HG03039 (cell line): ENCODE measurements around the gene ICE2.
"Not testable (repeated sequence)": the region's sequence is repeated elsewhere in the genome, so short reads cannot be mapped to it uniquely, and the experiment has no call there.

Experiments used
- ATAC-seq: cut with Tn5 transposase; IDR thresholded peaks from one replicate; pipeline ENCODE4 v1.9.1; 2021; ENCODE audit warnings: mild to moderate bottlenecking, moderate library complexity; ENCODE audit not compliant: unreplicated experiment

Gene ICE2

GRCh38 chr15:60411774-60412425, 67.0 kb downstream of the ICE2 start:
- ATAC-seq, result no peak

DNA sequence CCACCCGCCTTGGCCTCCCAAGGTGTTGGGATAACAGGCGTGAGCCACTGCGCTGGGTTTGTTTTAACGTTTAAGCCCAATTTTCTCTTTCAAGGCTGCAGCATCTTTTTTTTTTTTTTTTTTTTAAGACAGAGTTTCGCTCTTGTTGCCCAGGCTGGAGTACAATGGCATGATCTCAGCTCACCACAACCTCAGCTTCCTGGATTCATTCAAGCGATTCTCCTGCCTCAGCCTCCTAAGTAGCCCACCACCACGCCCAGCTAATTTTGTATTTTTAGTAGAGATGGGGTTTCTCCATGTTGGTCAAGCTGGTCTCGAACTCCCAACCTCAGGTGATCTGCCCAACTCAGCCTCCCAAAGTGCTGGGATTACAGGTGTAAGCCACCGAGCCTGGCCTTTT, 68.6 kb downstream of the ICE2 start:
- not testable (repeated sequence) for ATAC-seq

DNA sequence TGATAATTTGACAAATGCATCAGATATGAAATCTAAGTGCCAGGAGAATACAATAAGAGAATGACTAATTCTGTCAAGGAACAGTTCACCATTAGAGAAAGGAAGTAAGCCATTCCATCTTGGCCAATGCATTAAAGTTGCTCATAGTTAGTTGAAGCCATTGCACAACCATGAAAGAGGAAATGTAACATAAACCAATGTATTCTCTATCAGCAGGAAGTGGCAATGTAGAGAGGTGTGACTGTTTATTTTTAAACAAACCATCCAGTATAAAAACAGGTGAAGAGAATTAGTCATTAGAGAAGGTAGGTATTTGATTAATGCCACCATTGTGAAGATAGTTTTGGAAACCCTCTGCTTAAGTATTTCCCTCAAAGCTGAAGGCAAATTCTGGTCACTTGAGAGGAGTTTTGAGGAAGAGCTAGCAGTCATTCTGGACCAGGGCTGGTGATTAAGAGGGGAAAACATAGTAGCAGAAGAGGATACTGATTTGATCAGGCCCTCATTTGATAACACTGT, 70.4 kb downstream of the ICE2 start:
- ATAC-seq, result no peak

DNA sequence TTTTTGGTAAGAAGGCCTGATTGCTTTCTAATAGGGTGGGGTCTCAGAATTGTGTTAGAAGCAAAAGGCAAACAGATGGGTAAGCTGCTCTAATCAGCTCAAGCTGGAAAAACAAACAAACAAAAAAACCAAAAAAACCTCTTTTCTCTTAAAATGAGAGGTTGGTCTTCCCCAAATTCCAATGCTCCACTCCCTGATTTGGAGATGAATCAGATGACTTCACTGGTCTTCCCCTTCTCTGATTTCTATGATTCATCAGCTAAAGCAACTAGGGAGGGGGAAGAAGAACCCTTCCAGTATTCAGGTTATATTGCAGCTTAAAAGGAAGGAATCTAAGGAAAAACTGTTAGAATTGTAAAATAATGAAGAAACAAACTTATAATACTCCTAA, 71.5 kb downstream of the ICE2 start:
- no peak for ATAC-seq

DNA sequence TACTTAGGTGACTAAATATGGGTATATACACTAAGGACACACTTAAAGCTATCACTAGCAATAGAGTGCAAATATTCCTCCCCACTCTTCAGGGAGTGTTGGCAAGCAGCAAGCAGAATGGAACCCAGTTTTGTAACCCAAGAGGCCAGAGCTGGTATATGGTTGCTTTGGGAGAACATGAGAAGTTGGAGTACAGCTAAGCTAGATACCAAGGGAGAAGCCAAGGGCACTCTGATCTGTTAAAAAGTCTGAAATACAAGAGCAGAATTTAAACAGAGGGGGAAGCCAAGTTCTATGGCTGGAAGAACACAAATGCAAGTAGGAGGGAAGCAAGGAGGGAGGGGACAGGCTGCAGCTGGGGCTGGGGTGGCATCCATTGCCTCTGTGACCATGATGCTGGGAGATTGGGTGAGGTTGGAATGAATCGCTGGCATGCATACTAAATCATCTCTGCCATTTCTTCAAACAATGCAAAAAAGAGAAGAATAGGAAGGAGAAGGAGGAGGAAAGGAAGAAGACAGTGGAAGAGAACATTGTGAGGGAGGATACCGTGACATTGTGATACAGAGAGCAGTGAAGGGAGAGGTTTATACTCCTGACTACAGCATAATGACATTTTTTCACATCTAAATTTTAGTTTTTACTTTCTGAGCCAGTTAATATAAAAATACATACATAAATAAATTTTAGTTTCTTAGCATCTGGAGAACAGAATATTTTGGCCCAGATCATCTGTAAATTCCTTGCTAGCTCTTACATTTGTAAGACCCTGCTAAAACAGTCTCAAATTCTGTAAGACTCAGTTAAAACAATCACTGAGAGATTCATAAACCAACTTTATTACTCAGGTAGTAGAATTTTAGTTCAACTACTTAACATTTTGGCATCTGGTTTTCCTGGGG, 72.2 kb downstream of the ICE2 start:
- no peak for ATAC-seq

DNA sequence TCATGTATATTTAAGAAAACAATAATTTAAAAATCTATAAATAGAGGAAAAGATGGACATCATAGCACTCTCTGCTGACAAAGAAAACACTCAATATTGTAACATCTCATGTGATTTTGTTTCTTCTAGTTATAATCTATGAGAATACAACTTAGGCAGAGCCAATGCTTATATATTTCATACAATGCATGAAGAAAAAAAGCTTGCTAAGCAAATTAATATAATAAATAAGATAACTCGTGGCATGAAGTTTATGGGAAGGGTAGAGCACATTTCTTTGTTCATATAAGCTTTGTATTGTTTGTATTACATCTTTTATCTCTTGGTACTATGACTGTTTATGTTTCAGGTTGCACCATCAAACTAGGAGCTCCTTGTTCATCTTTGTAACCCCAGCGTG, 73.5 kb downstream of the ICE2 start:
- no peak for ATAC-seq

- not testable (repeated sequence) for ATAC-seq
Measured at GRCh38 chr15:60404351-60404750, 74.6 kb downstream of the ICE2 start.

- ATAC-seq, result no peak
Measured at GRCh38 chr15:60400944-60401343, 78.0 kb downstream of the ICE2 start.

- ATAC-seq, result no peak
Measured at GRCh38 chr15:60399931-60400330, 79.0 kb downstream of the ICE2 start.

GRCh38 chr15:60399246-60399915, 79.6 kb downstream of the ICE2 start:
- ATAC-seq, result no peak

DNA sequence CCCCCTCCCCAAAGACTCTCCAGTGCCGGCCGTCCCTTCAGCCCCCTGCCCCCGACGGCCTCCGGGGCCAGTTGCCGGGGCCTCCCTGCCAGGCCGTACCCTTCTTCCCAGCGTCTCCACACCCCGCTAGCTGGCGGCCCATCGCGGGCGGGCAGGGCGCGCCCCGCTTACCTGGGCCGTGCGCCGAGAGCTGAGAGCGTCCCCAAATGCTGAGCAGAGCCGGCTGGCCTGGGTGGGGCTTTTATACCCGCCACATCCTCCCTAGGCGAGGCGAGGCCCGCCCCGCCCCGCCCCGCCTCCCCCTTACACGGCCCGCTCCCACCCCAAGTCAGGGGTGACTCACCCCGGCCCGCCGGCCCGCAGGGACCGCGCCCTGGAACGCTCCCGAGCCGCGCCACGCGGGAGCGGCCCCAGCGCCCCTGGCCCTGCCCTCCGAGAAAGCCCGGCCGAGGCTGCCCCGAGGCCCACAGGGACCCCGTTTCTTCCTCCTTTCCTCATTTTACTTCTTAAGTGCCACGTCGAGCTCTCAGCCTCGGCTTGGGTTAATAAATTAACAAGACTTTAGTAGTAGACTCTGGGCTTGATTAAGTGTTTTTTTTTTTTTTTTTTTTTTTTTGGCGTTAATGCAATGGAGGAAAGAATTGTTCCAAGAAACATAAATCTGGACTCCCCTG, 81.0 kb downstream of the ICE2 start, which contains the start of gene ANXA2:
Gene ANXA2 (minus strand): TSS at position 215 of the 674 bp plus-strand sequence. CDS start 11,911 bp downstream, outside the sequence.
- ATAC-seq, result peak; percentile 71

- ATAC-seq, result peak; percentile 62
Measured at GRCh38 chr15:60396958-60397771, 81.8 kb downstream of the ICE2 start.

GRCh38 chr15:60396560-60396957, 82.4 kb downstream of the ICE2 start:
- no peak for ATAC-seq

DNA sequence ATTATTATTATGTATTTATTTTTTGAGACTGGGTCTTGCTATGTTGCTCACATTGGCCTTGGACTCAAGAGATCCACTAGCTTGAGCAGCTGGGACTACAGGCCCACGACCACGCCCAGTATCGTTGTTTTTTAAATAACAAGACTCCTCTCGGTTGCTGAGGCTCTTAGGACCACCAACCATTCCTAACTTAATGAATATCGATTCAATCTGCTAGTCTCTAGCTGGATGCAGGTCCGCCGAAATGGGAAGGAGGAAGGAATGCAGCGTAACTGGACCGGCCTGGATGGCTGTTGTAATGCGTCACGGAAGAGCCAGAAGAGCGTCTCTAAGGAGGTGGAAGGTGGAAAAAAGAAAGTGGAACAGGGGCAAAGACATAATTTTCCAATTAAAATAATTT, 82.8 kb downstream of the ICE2 start:
- ATAC-seq, result no peak

- no peak for ATAC-seq
Measured at GRCh38 chr15:60395276-60396011, 83.5 kb downstream of the ICE2 start.

GRCh38 chr15:60394689-60395097, 84.2 kb downstream of the ICE2 start:
- ATAC-seq, result no peak

DNA sequence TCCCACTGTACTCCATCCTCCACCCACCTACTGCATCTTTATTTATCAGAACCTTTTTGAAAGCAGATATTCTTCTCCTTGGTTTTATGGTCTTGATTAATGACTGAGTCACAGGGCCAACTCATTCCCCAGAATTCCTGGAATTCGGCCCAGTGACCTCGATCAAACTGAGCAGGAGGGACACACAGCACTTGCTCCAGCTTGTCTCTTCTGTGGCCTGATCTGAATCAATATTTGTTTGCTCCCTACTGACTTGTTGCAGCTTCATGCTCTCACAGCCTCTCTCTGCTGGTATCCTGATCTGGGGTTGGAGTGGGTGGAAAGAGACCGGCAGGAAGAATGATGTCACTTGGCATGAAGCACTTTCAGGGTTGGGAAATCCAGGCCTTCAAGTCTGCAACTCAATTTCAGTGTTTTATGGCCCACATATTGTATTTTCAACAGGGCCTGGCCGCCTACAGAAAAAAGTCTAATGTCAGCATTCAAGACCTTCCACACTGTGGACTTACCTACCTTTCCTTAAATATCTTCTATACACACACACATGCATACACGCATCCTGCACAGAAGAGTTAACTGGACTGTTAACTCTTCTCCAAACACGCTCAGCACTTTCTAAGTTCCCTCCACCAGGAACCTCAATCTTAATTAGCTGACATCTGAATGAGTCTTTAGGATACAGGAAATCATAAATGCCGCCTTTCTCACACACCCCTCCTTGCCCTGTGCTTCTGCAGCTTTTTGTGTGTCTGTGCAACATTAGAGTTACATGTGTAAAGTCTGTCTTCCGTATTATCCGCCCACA, 85.8 kb downstream of the ICE2 start:
- ATAC-seq, result no peak

DNA sequence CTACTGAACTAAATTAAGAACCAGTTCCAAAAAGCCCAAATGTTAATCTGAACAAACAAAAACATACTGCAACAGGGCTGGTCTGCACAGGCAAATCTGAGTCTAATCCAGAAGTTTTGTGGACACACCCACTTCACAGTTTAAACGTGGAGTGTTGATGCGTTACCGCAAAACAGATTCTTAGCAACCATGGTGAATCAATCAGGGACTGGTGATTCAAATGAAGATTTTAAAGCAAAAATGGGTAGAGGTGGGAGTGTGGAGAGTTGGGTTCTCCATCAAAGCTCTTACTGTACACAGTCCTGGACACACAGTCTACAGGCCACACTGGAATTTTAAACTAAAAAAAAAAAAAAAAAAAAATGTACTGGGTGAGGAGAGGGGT, 86.3 kb downstream of the ICE2 start:
- no peak for ATAC-seq
